SH-SY5Y (cell line): Measurements from ENCODE around the gene MAGOHB.

Experiments used
- GATA2 ChIP-seq: IDR thresholded peaks from 2 replicates; pipeline ENCODE4 v1.6.1; 2011; ENCODE audit warnings: mild to moderate bottlenecking, low read depth, low read length
- GATA3 ChIP-seq: IDR thresholded peaks from 2 replicates; pipeline ENCODE4 v1.6.1; 2011; ENCODE audit warnings: low read depth, mild to moderate bottlenecking, low read length, moderate library complexity

DNA sequence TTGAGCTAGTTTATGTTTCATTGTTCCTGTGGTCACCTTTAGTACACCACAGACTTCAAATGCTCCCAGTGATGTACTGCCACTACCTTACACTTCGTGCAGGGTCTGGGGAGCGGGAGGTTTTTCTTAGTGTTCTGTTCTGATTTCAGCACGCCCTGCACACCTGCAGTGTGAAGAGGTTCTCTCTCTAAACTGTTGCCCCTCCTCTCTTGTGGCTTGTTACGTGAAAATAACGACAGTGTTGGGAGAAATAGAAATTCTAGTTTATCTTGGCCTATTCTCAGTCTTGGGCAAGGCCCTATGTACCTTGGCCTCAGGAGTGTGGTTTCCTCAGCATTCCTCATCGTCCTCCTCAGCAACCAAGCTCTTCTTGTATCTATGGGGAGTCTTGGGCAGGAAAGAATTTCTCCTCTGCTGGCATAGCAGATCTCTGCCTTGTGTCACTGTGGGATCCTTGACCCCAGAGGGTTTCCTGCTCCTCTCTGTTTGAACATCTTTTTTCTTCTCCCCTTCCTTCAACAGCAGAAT lies 59.1 kb downstream of the MAGOHB start:
- TF ChIP-seq GATA2 (no peak), GATA3 (no peak)
